NT2/D1 (cell line): ENCODE results near the gene PEPD.

Experiments used
- YY1 ChIP-seq: IDR thresholded peaks from 2 replicates; pipeline ENCODE4 v1.6.1; 2011; ENCODE audit not compliant: insufficient read length, insufficient read depth
- ZNF274 ChIP-seq: IDR thresholded peaks from 2 replicates; pipeline ENCODE4 v1.6.1; 2011; ENCODE audit warnings: mild to moderate bottlenecking, low read depth, low read length

DNA sequence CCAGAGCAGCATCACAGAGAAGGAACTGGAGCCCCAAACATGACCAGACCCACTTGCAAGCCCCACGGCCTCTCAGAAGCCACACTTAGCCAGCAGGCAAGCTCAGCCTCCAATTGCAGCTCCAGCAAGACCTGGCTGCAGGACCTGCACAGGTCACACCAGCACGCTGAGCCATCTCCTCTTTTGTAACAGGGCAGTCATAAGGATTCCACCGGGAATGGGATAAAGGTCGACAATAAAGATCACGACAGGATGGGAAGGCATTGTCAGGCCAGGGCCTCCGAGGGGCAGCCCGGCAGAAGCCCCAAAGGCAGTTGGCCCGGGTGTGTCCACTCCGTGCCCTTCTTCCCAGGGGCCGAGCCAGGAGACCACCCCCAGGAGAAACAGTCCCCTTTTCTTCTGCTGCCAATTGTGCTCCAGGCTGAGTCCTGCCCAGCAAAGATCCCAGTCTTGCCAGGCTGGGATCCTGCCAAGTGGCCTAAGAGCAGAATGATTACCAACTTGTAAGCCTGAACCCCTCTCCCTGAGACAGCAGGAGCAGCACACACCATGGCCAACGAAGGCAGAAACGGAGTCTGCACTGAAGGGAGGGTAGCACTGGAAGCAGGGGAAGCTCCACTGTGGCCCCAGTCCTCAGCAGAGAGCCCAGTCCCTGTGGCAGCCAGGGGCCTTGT is 12.5 kb downstream of the PEPD start:
- TF ChIP-seq ZNF274: no peak
- TF ChIP-seq YY1: no peak
